Tibial nerve (tissue), 3 donors: ENCODE data around the gene EBF4.
A peak's percentile ranks its signal among the peaks of the same experiment; 100 is the strongest.

ENCODE experiments used
- CTCF ChIP-seq, 5 experiments: fragments of 200-600 bp in 3 of 5; fragments of 450-650 bp in 2 of 5; sonication (generic) in 3 of 5; IDR thresholded peaks; one replicate each; pipeline ENCODE4 v1.5.1; 2016 to 2019; ENCODE audit warnings: antibody characterized with exemption in 5 of 5, mild to moderate bottlenecking in 3 of 5, moderate library complexity in 2 of 5
- POLR2A ChIP-seq, 2 donors: fragments of 450-650 bp; IDR thresholded peaks; one replicate each; pipeline ENCODE4 v1.6.1; 2017; ENCODE audit warnings: antibody characterized with exemption in 2 of 2, mild to moderate bottlenecking in 2 of 2, moderate library complexity in 2 of 2

DNA sequence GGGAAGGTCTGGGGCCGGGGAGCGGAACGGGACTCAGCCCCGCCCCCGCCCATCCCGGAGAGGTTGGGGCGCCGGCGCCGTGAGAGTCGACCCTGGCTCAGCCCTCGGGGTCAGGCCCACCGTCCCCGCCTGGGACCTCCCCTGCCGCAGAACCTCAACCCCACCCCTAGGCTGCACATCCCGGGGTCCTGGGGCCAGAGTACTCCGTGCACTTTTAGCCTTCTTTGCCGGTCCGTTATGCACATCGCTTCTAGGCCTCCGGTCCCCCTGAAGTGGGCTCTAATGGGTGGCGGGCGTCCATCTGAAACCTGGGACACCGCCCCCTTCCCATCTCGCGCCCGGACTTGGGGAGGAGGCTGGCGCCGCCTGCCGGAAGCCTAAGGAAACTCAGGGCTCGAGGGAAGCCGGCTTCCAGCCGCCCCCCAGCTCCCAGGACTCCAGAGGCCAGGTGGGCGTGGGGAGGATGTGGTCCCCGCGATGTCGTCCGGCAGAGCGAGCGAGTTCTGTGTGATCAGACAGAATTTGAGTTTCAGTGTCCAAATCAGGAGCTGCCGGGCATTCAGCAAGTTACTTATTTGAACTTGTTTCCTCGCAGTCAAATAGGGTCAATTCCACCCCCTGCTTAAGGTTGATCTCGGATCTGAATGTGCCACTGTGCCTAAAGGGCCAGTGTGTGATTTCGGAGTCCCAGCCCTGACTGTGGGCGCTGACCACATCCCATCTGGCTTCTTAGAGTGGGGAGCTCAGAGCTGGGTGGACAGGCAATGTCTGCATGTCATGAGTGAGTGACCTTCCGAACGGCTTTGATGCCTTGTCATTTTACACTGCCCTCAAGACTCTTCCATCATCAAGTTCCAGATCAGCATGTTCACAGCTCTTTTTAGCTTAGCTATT is 60.2 kb downstream of the EBF4 start:
- peak in 4 of 5 experiments; percentile 42 to 54 (median 46) for TF ChIP-seq CTCF (IDR thresholded peaks at IDR 0.05)
- TF ChIP-seq POLR2A (IDR thresholded peaks at IDR 0.05): no peak
